ES-I3 (cell line): ENCODE measurements around the gene COA6.
"Not testable (repeated sequence)": the region's sequence is repeated elsewhere in the genome, so short reads cannot be mapped to it uniquely, and the experiment has no call there.

Experiments used
- H3K36me3 ChIP-seq: 2 replicates; pipeline ENCODE4 v1.6.1; 2013; ENCODE audit warnings: mild to moderate bottlenecking, low read length, control low read depth, moderate library complexity; ENCODE audit not compliant: insufficient read depth
- H3K4me1 ChIP-seq: 2 replicates; pipeline ENCODE4 v1.6.1; 2013; ENCODE audit warnings: mild to moderate bottlenecking, control low read depth, low read length; ENCODE audit not compliant: insufficient read depth
- H3K9ac ChIP-seq: 2 replicates; pipeline ENCODE4 v1.6.1; 2013; ENCODE audit warnings: low read depth, mild to moderate bottlenecking, low read length, moderate library complexity
- H3K9me3 ChIP-seq: 2 replicates; pipeline ENCODE4 v1.6.1; 2013; ENCODE audit warnings: mild to moderate bottlenecking, low read length, moderate library complexity; ENCODE audit not compliant: control insufficient read depth, insufficient read depth

Gene COA6

GRCh38 chr1:234381699-234382555 lies 8.7 kb downstream of the COA6 start:
- H3K4me1 ChIP-seq, result no peaks in the 10 kb centered on the region
- 0 out of 2 replicates have a peak, but pooled peaks cover 5% of the 10 kb centered on the region for H3K36me3 ChIP-seq

GRCh38 chr1:234386122-234386521 lies 12.9 kb downstream of the COA6 start:
- no peaks in the 10 kb centered on the region for H3K4me1 ChIP-seq
- H3K9me3 ChIP-seq, result no peaks in the 10 kb centered on the region
- H3K9ac ChIP-seq, result no peak overlapping the region
- no peaks in the 10 kb centered on the region for H3K36me3 ChIP-seq

More at GRCh38 chr1:234381699-234382555, 8.7 kb downstream of the COA6 start:
- H3K9ac ChIP-seq, result no peak overlapping the region
- H3K9me3 ChIP-seq, result no peaks in the 10 kb centered on the region

GRCh38 chr1:234388094-234388493 lies 14.8 kb downstream of the COA6 start:
- Histone ChIP-seq H3K9me3 (no peaks in the 10 kb centered on the region), H3K36me3 (no peaks in the 10 kb centered on the region), H3K9ac (no peak overlapping the region), H3K4me1 (no peaks in the 10 kb centered on the region)

GRCh38 chr1:234393190-234393589 lies 19.9 kb downstream of the COA6 start:
- no peak overlapping the region for H3K9ac ChIP-seq
- no peaks in the 10 kb centered on the region for H3K9me3 ChIP-seq
- H3K4me1 ChIP-seq, result no peaks in the 10 kb centered on the region
- H3K36me3 ChIP-seq, result no peaks in the 10 kb centered on the region

GRCh38 chr1:234395297-234395696 lies 22.0 kb downstream of the COA6 start:
- Histone ChIP-seq H3K4me1 (no peaks in the 10 kb centered on the region), H3K36me3 (no peaks in the 10 kb centered on the region), H3K9ac (no peak overlapping the region), H3K9me3 (no peaks in the 10 kb centered on the region)

GRCh38 chr1:234396092-234396491 lies 22.8 kb downstream of the COA6 start:
- Histone ChIP-seq H3K9me3 (no peaks in the 10 kb centered on the region), H3K36me3 (no peaks in the 10 kb centered on the region), H3K9ac (no peak overlapping the region), H3K4me1 (no peaks in the 10 kb centered on the region)

GRCh38 chr1:234396871-234397270 lies 23.6 kb downstream of the COA6 start:
- H3K9ac ChIP-seq, result no peak overlapping the region
- H3K4me1 ChIP-seq, result no peaks in the 10 kb centered on the region
- H3K9me3 ChIP-seq, result no peaks in the 10 kb centered on the region
- no peaks in the 10 kb centered on the region for H3K36me3 ChIP-seq

GRCh38 chr1:234397732-234398131 lies 24.5 kb downstream of the COA6 start:
- H3K9me3 ChIP-seq, result no peaks in the 10 kb centered on the region
- no peaks in the 10 kb centered on the region for H3K36me3 ChIP-seq
- H3K9ac ChIP-seq, result no peak overlapping the region
- H3K4me1 ChIP-seq, result no peaks in the 10 kb centered on the region

GRCh38 chr1:234398849-234399381 lies 25.7 kb downstream of the COA6 start:
- H3K9ac ChIP-seq, result no peak overlapping the region
- no peaks in the 10 kb centered on the region for H3K4me1 ChIP-seq
- no peaks in the 10 kb centered on the region for H3K9me3 ChIP-seq
- no peaks in the 10 kb centered on the region for H3K36me3 ChIP-seq

- not testable (repeated sequence) for H3K36me3 ChIP-seq, H3K9me3 ChIP-seq, H3K9ac ChIP-seq, H3K4me1 ChIP-seq
These were observed 26.3 kb downstream of the COA6 start for GRCh38 chr1:234399515-234399914.

- H3K9me3 ChIP-seq, result no peaks in the 10 kb centered on the region
- H3K4me1 ChIP-seq, result no peaks in the 10 kb centered on the region
- H3K9ac ChIP-seq, result no peak overlapping the region
- no peaks in the 10 kb centered on the region for H3K36me3 ChIP-seq
These were observed 27.5 kb downstream of the COA6 start for GRCh38 chr1:234400773-234401172.

- Histone ChIP-seq H3K36me3 (no peaks in the 10 kb centered on the region), H3K9me3 (no peaks in the 10 kb centered on the region), H3K9ac (no peak overlapping the region)
These were observed 28.4 kb downstream of the COA6 start for GRCh38 chr1:234401658-234402057.

GRCh38 chr1:234402939-234403338 lies 29.7 kb downstream of the COA6 start:
- Histone ChIP-seq H3K9ac (no peak overlapping the region), H3K9me3 (no peaks in the 10 kb centered on the region), H3K36me3 (no peaks in the 10 kb centered on the region; the same call in 1 of the 2 replicates), H3K4me1 (no peaks in the 10 kb centered on the region)

More at GRCh38 chr1:234401658-234402057, 28.4 kb downstream of the COA6 start:
- H3K4me1 ChIP-seq, result no peaks in the 10 kb centered on the region

- H3K9ac ChIP-seq, result no peak overlapping the region
- H3K9me3 ChIP-seq, result no peaks in the 10 kb centered on the region
- H3K36me3 ChIP-seq, result no peaks in the 10 kb centered on the region; the same call in 1 of the 2 replicates
- H3K4me1 ChIP-seq, result no peaks in the 10 kb centered on the region
These were observed 32.4 kb downstream of the COA6 start for GRCh38 chr1:234405676-234406075.

- Histone ChIP-seq H3K9me3 (no peaks in the 10 kb centered on the region), H3K9ac (no peak overlapping the region), H3K36me3 (no peaks in the 10 kb centered on the region; the same call in 1 of the 2 replicates), H3K4me1 (no peaks in the 10 kb centered on the region)
These were observed 33.6 kb downstream of the COA6 start for GRCh38 chr1:234406871-234407270.
